Activated naive CD8-positive, alpha-beta T cell treated with anti-CD3 and anti-CD28 coated beads, Interleukin-2, amount 10 ng/mL, durations not matched to agents 7 days and 5 days (primary cell): ENCODE measurements around the gene GPC6. TPM values are rescaled to one million over a fixed set of nuclear protein-coding genes. Genes with fewer than 3 reads are reported as not detected.

Experiments used
- ATAC-seq: fragments of 150-1000 bp; cut with Tn5 transposase; one replicate; pipeline ENCODE4 v1.10.0; 2021; ENCODE audit warnings: low read depth, moderate library complexity
- POLR2A ChIA-PET: fragments of 350-600 bp; sonication (Branson Sonifier 250); formaldehyde crosslinking; loops from one replicate; lab custom pipeline; 2021; ENCODE audit warnings: antibody characterized with exemption; lab: Charles Lee
- DNase-seq: peaks from one replicate; pipeline ENCODE4 v3.0.0; 2021
- H3K27ac Mint-ChIP-seq: one replicate; pipeline ENCODE4 v1.8.0; 2022; ENCODE audit warnings: mild to moderate bottlenecking, mixed read lengths
- H3K27me3 Mint-ChIP-seq: one replicate; pipeline ENCODE4 v1.8.0; 2022; ENCODE audit warnings: mild to moderate bottlenecking, moderate library complexity, mixed read lengths
- H3K36me3 Mint-ChIP-seq: one replicate; pipeline ENCODE4 v1.8.0; 2021; ENCODE audit warnings: mild to moderate bottlenecking, mixed read lengths
- H3K4me1 Mint-ChIP-seq: one replicate; pipeline ENCODE4 v1.8.0; 2021; ENCODE audit warnings: mixed read lengths
- H3K4me3 Mint-ChIP-seq: one replicate; pipeline ENCODE4 v1.8.0; 2022; ENCODE audit warnings: mild to moderate bottlenecking, moderate library complexity, mixed read lengths
- H3K9me3 Mint-ChIP-seq: one replicate; pipeline ENCODE4 v1.8.0; 2021; ENCODE audit warnings: mixed read lengths
- total RNA-seq, 2 experiments: library from RNA; stranded (reverse); gene quantifications; one replicate each; pipeline ENCODE4 v1.2.3, GENCODE V29; 2021

GPC6 gene
- total RNA-seq, 2 experiments from 2014 or later = not detected

GRCh38 chr13:94112227-94112626 is 885.6 kb downstream of the GPC6 start:
- ATAC-seq (no peak), DNase-seq (no peak)
- no peaks in the 10 kb centered on the region for H3K36me3 Mint-ChIP-seq
- H3K4me3 Mint-ChIP-seq = no peak overlapping the region
- H3K27me3 Mint-ChIP-seq = no peaks in the 10 kb centered on the region
- POLR2A ChIA-PET = no interaction called here
- no peaks in the 10 kb centered on the region for H3K9me3 Mint-ChIP-seq
- H3K4me1 Mint-ChIP-seq = no peaks in the 10 kb centered on the region
- no peak overlapping the region for H3K27ac Mint-ChIP-seq

GRCh38 chr13:94112731-94113130 is 886.1 kb downstream of the GPC6 start:
- Mint-ChIP-seq H3K27ac (no peak overlapping the region), H3K4me3 (no peak overlapping the region), H3K4me1 (no peaks in the 10 kb centered on the region), H3K36me3 (no peaks in the 10 kb centered on the region), H3K27me3 (no peaks in the 10 kb centered on the region), H3K9me3 (no peaks in the 10 kb centered on the region)
- no peak for DNase-seq
- POLR2A ChIA-PET = no interaction called here
- no peak for ATAC-seq

- Mint-ChIP-seq H3K27ac (no peak overlapping the region), H3K27me3 (no peaks in the 10 kb centered on the region), H3K9me3 (no peaks in the 10 kb centered on the region), H3K4me1 (no peaks in the 10 kb centered on the region), H3K36me3 (no peaks in the 10 kb centered on the region), H3K4me3 (no peak overlapping the region)
- DNase-seq = no peak
- ATAC-seq = no peak
- POLR2A ChIA-PET = no interaction called here
These were observed 886.6 kb downstream of the GPC6 start for GRCh38 chr13:94113245-94113644.

GRCh38 chr13:94114166-94114565 is 887.6 kb downstream of the GPC6 start:
- Mint-ChIP-seq H3K4me3 (no peak overlapping the region), H3K9me3 (no peaks in the 10 kb centered on the region), H3K4me1 (no peaks in the 10 kb centered on the region), H3K27me3 (no peaks in the 10 kb centered on the region), H3K27ac (no peak overlapping the region), H3K36me3 (no peaks in the 10 kb centered on the region)
- POLR2A ChIA-PET = no interaction called here
- DNase-seq (no peak), ATAC-seq (no peak)

GRCh38 chr13:94115054-94115453 is 888.4 kb downstream of the GPC6 start:
- no peak for DNase-seq

GRCh38 chr13:94119360-94119936 is 892.8 kb downstream of the GPC6 start:
- no peak for DNase-seq
- no peak for ATAC-seq
- no peak overlapping the region for H3K4me3 Mint-ChIP-seq

More at GRCh38 chr13:94115054-94115453, 888.4 kb downstream of the GPC6 start:
- POLR2A ChIA-PET = no interaction called here
- ATAC-seq = no peak
- Mint-ChIP-seq H3K4me3 (no peak overlapping the region), H3K9me3 (no peaks in the 10 kb centered on the region), H3K36me3 (no peaks in the 10 kb centered on the region), H3K27ac (no peak overlapping the region), H3K27me3 (no peaks in the 10 kb centered on the region), H3K4me1 (no peaks in the 10 kb centered on the region)

GRCh38 chr13:94120878-94121277 is 894.3 kb downstream of the GPC6 start:
- no peak overlapping the region for H3K27ac Mint-ChIP-seq
- H3K36me3 Mint-ChIP-seq = no peaks in the 10 kb centered on the region
- ATAC-seq (no peak), DNase-seq (no peak)
- H3K27me3 Mint-ChIP-seq = peaks cover 5% of the 10 kb centered on the region
- no peaks in the 10 kb centered on the region for H3K4me1 Mint-ChIP-seq
- POLR2A ChIA-PET = no interaction called here
- H3K4me3 Mint-ChIP-seq = no peak overlapping the region
- H3K9me3 Mint-ChIP-seq = no peaks in the 10 kb centered on the region

More at GRCh38 chr13:94119360-94119936, 892.8 kb downstream of the GPC6 start:
- no peaks in the 10 kb centered on the region for H3K36me3 Mint-ChIP-seq
- peaks cover 4% of the 10 kb centered on the region for H3K27me3 Mint-ChIP-seq
- no peaks in the 10 kb centered on the region for H3K9me3 Mint-ChIP-seq
- no peak overlapping the region for H3K27ac Mint-ChIP-seq
- POLR2A ChIA-PET = no interaction called here
- H3K4me1 Mint-ChIP-seq = no peaks in the 10 kb centered on the region

GRCh38 chr13:94121686-94122085 is 895.1 kb downstream of the GPC6 start:
- H3K9me3 Mint-ChIP-seq = no peaks in the 10 kb centered on the region
- POLR2A ChIA-PET = no interaction called here
- DNase-seq (no peak), ATAC-seq (no peak)
- H3K27ac Mint-ChIP-seq = no peak overlapping the region
- peaks cover 5% of the 10 kb centered on the region for H3K27me3 Mint-ChIP-seq
- H3K36me3 Mint-ChIP-seq = no peaks in the 10 kb centered on the region
- no peak overlapping the region for H3K4me3 Mint-ChIP-seq
- no peaks in the 10 kb centered on the region for H3K4me1 Mint-ChIP-seq

- DNase-seq = no peak
- POLR2A ChIA-PET = no interaction called here
- H3K9me3 Mint-ChIP-seq = no peaks in the 10 kb centered on the region
- H3K27ac Mint-ChIP-seq = no peak overlapping the region
- H3K27me3 Mint-ChIP-seq = peaks cover 5% of the 10 kb centered on the region
- H3K4me1 Mint-ChIP-seq = no peaks in the 10 kb centered on the region
- no peak overlapping the region for H3K4me3 Mint-ChIP-seq
- no peak for ATAC-seq
- no peaks in the 10 kb centered on the region for H3K36me3 Mint-ChIP-seq
These were observed 895.8 kb downstream of the GPC6 start for GRCh38 chr13:94122300-94122915.

GRCh38 chr13:94123557-94123956 is 897.0 kb downstream of the GPC6 start:
- no peaks in the 10 kb centered on the region for H3K4me1 Mint-ChIP-seq
- no peaks in the 10 kb centered on the region for H3K36me3 Mint-ChIP-seq
- POLR2A ChIA-PET = no interaction called here
- H3K27me3 Mint-ChIP-seq = peaks cover 5% of the 10 kb centered on the region
- no peak overlapping the region for H3K4me3 Mint-ChIP-seq
- ATAC-seq = no peak
- DNase-seq = no peak
- no peaks in the 10 kb centered on the region for H3K9me3 Mint-ChIP-seq
- no peak overlapping the region for H3K27ac Mint-ChIP-seq

- no peak for ATAC-seq
- Mint-ChIP-seq H3K4me3 (no peak overlapping the region), H3K27ac (no peak overlapping the region), H3K27me3 (peaks cover 5% of the 10 kb centered on the region), H3K4me1 (no peaks in the 10 kb centered on the region), H3K36me3 (no peaks in the 10 kb centered on the region), H3K9me3 (no peaks in the 10 kb centered on the region)
- DNase-seq = no peak
- POLR2A ChIA-PET = no interaction called here
These were observed 901.8 kb downstream of the GPC6 start for GRCh38 chr13:94128430-94128829.

GRCh38 chr13:94129490-94129894 is 902.9 kb downstream of the GPC6 start:
- Mint-ChIP-seq H3K4me3 (no peak overlapping the region), H3K9me3 (no peaks in the 10 kb centered on the region), H3K36me3 (no peaks in the 10 kb centered on the region), H3K27me3 (peaks cover under 1% of the 10 kb centered on the region), H3K4me1 (no peaks in the 10 kb centered on the region), H3K27ac (no peak overlapping the region)
- DNase-seq (no peak), ATAC-seq (no peak)
- POLR2A ChIA-PET = no interaction called here

- H3K9me3 Mint-ChIP-seq = no peaks in the 10 kb centered on the region
- H3K4me1 Mint-ChIP-seq = no peaks in the 10 kb centered on the region
- ATAC-seq (no peak), DNase-seq (no peak)
- no peaks in the 10 kb centered on the region for H3K36me3 Mint-ChIP-seq
- H3K27ac Mint-ChIP-seq = no peak overlapping the region
- no peak overlapping the region for H3K4me3 Mint-ChIP-seq
- H3K27me3 Mint-ChIP-seq = no peaks in the 10 kb centered on the region
- POLR2A ChIA-PET = no interaction called here
These were observed 912.2 kb downstream of the GPC6 start for GRCh38 chr13:94138831-94139230.

GRCh38 chr13:94139393-94139995 is 912.9 kb downstream of the GPC6 start:
- no peaks in the 10 kb centered on the region for H3K4me1 Mint-ChIP-seq
- H3K27ac Mint-ChIP-seq = no peak overlapping the region
- H3K9me3 Mint-ChIP-seq = no peaks in the 10 kb centered on the region
- H3K36me3 Mint-ChIP-seq = no peaks in the 10 kb centered on the region
- ATAC-seq (no peak), DNase-seq (no peak)
- no peak overlapping the region for H3K4me3 Mint-ChIP-seq
- H3K27me3 Mint-ChIP-seq = no peaks in the 10 kb centered on the region
- POLR2A ChIA-PET = no interaction called here
